ENCODE data around the gene DNM3.
"Not testable (repeated sequence)": the region's sequence is repeated elsewhere in the genome, so short reads cannot be mapped to it uniquely, and the experiment has no call there.

The DNM3 gene

DNA sequence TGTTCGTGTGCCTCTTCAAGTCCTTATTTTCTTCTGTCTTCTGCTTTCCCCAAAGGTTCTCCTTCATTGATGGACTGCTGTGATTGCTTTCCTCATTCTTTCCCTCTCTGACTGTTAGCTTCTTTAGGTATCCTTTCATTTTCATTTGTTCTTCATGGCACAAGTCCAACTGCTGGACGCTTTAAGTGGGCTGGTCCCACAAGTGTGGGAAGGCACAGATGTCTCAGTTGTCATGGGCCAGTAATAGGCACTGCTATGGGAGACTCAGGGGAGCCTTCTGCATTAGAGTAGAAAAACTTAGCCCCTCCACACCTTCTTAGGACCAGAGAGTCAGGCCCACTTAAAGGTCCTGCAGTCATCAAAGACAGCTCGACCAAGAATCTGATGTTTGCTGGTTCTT, 456.8 kb downstream of the DNM3 start:
- in situ Hi-C loops (cut with MboI; ENCODE audit: low sequenced_read_pairs) = no loop called here

DNA sequence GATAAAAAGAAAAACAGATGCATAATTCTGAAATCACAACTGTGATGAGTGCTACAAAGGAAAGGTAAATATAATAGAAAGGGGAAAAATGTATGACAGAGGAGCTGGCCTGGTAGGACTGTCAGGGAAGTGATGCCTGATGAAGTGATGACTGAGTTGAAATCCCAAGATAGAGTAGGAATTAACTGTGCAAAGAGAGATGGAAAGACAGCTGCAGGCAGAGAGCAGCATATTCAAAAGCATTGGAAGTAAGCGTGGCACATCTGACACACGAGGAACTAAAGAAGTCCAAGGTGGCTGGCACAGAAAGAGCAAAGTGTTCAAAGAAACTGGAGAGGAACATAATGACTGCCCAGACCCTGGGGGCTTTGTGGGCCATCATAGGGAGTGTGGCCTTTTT, 457.6 kb downstream of the DNM3 start:
- in situ Hi-C loops (cut with MboI; ENCODE audit: low sequenced_read_pairs) = no loop called here

DNA sequence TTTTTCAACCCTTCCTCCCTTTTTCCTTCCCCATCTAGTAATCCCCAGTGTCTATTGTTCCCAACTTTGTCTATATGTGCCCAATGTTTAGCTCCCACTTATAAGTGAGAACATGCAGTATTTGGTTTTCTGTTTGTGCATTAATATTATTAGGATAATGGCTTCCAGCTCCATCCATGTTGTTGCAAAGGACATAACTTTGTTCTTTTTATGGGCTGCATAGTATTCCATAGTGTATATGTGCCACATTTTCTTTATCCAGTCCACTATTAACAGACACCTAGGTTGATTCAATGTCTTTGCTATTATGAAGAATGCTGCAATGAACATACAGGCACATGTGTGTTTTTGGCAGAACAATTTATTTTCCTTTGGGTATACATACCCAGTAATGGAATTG, 458.2 kb downstream of the DNM3 start:
- in situ Hi-C loops (cut with MboI; ENCODE audit: low sequenced_read_pairs) = no loop called here

DNA sequence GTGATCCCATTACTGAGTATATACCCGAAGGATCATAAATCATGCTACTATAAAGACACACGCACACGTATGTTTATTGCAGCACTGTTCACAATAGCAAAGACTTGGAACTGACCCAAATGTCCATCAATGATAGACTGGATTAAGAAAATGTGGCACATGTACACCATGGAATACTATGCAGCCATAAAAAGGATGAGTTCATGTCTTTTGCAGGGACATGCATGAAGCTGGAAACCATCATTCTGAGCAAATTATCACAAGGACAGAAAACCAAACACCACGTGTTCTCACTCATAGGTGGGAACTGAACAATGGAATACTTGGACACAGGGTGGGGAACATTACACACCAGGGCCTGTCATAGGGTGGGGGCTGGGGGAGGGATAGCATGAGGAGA, 466.2 kb downstream of the DNM3 start:
- in situ Hi-C loops (cut with MboI; ENCODE audit: low sequenced_read_pairs) = not testable (repeated sequence)

DNA sequence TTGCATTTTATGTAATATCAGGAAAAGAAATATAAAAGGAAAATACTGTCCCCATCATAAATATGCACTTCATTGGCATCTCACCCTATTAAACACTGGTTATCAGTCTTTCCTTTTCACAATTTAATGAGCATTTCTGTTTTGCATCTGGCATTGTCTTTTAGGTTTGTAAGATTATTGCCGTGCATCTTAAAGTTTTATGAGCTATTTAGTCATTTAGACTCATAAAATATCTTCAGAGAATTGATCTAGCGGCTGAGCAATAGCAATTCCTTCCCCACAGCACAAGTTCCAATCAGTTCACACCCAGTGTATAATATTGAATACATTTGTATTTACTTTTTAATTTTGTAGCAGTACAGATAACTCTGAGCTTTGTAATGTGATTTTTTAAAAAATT, 466.8 kb downstream of the DNM3 start:
- in situ Hi-C loops (cut with MboI; ENCODE audit: low sequenced_read_pairs) = no loop called here

DNA sequence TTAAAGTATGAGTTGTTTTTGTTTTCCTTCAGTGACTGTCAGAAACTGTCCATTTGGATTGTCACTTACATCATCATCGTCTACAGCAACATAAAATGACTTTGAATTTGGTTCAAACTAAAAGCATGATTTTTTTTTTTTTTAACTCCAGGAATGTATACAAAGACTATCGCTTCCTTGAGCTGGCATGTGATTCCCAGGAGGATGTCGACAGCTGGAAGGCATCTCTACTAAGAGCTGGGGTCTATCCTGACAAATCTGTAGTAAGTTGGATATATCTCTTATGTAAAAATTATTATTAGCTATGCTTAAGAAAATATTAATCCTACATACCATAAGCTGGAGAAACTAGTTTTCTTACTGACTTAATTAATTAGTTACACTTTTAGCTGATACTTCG, 467.3 kb downstream of the DNM3 start:
- in situ Hi-C loops (cut with MboI; ENCODE audit: low sequenced_read_pairs) = no loop called here

DNA sequence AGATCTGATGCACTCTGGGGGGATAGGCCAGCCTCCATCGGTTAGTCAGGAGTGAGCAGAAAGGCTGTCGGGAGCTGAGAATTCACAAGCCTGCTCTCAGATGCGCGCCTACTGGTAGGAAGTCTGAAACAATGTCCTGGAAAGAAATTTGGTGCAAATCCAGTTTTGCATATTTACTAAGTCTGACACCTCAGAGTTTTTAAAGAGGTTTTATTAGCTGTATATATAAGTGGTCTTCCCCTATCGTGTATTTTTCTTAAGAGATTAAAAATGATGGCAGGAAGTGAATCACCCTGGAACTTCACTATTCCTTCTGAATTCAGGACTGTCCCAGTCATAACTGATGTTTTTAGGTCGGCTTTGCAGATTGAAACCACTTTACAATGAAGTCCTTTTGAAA, 479.4 kb downstream of the DNM3 start:
- in situ Hi-C loops (cut with MboI; ENCODE audit: low sequenced_read_pairs) = no loop called here

DNA sequence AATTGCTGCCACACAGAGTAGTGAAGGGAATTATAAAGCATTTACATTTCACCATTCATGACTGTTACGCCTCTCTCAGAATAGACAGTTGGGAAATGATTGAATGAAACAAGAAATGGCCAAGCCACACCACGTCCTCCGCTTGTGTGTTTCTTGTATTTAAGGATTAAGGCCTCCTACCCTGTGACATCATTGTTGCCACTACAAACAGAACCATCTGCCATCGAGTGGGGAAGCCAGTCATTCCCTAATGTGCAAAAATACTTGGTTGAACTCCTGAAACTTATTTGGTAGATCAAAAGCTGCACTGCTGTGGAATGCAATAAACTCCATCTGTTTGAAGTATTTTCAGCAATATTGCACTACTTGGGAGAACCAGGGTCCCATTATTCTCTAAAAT, 480.2 kb downstream of the DNM3 start:
- in situ Hi-C loops (cut with MboI; ENCODE audit: low sequenced_read_pairs) = no loop called here

DNA sequence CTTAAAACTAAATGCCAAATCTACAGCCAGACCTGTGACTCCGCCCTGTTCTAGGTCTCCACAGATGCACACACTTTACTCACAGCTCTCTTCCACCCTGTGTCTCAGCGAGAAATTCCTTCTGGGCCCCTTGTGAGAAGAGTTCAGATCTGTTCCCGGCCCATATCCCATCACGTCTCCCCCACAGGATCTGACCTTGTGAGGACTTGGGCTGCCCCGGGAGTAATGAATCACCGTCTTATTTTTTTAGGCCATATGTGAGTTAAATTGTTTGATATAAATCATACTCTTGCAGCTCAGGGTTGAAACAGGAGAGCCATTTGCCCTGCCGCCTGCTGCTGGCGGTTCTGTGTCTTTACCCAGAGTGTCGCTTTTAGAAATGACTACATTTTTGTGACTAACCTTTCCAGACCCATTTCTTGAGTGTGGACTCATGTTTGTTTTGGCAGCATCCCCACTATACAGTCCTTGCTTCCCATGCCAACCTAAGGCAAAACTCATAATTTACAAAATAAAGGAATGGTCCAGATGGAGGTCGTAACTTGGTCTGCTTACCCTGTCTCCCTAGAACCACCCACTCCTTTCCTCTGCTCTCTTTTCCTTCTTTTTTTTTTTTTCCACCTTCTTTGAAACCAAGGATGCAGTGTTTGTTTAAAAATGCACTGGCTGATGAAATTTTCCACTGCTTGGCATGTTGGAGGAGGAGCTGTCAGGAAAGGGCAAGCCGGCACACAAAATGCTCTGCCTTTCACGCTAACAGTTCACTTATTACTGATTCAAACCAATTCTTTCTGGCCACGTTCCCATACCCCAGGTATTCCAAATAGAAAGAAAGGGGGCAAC, 481.1 kb downstream of the DNM3 start:
- in situ Hi-C loops (cut with MboI; ENCODE audit: low sequenced_read_pairs) = no loop called here

DNA sequence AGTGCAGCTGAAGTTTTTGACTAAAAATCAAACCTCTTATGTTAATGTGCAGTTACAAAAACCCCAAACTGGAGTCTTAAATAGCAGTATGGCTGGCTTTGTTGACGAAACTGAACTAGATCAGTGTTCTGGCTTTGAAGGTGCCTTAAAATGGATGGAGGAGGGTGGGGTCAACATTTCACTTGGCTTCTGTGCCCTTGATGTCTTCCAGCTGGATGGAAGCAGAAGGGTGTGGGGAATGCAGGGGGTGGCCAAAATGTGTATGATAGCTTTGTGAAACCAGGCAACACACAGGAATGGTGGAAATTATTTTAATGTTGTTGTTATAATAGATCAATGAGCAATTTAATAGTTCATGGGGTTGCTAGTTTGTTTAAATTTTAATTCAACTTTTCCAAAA, 482.4 kb downstream of the DNM3 start:
- in situ Hi-C loops (cut with MboI; ENCODE audit: low sequenced_read_pairs) = no loop called here

DNA sequence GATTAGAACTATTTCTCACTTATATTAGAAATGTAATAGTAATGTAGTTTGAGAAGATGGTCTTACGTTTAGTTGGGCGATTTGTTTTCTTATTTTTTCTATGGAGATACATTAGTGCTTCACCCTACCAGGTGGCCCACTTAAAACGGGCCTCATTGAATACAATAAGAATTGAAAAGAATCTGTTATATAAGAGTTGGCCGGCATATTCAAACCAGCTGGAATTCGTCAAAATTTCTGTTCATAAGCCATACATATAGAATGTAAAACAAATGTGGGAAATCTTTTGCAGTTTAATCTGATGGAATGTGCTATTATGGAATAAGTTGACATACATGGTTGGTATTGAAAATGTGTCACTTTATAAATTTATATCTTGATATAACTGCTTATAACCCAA, 482.8 kb downstream of the DNM3 start:
- in situ Hi-C loops (cut with MboI; ENCODE audit: low sequenced_read_pairs) = no loop called here

DNA sequence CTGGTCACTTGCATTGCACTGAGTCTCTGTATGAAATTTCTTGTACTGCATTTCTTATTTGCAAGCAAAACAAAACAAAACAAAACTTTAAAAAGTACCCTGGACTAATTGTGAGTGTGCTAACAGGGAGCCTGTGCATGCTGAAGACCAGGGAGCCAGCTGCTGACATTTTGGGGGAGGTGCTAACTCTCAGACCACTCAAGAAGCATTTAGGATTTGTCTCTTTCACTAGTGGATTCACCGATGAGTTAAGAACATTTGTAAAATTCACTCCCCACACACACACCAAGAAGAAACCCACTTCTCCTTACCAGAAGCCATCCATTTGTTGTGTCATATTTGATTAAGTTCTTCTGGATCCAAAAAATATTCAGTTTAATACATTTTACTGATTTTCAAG, 483.5 kb downstream of the DNM3 start:
- in situ Hi-C loops (cut with MboI; ENCODE audit: low sequenced_read_pairs) = no loop called here

DNA sequence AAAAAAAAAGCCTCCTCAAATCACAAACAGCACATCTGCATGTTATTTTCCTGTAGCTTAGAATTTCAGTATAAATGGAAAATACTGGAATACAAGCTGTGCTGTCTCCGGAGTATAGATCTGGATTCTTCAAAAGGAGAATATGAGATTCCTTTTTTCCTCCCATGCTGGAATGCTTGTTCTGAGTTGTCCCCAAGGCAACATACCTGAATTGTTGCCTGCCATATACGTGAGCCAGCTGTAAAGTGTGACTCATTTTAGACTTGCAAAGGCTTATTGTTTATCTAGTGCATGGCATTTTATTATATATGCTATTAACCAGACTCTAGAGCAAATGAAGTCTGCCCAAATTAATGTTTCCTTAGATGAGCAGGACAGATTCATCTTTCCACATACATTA, 484.2 kb downstream of the DNM3 start:
- in situ Hi-C loops (cut with MboI; ENCODE audit: low sequenced_read_pairs) = no loop called here

DNA sequence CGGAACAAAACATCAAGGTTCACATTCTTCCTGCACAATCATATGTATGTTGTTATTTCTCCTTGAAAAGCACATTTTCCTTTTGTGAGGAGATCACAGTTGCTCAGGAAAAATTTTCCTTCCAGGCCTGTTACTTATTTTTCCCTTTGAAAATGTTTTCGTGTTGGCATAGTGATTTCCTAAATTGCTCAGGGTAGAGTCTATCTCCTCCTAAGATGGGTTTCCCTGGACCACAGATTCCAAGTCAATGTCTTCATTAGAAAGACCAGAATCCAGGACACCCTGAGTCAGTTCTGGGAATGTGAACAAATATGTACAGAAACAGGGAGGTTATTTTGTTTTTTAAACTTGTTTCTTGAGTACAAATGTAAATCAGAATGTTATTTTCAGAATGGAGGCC, 484.8 kb downstream of the DNM3 start:
- in situ Hi-C loops (cut with MboI; ENCODE audit: low sequenced_read_pairs) = no loop called here

DNA sequence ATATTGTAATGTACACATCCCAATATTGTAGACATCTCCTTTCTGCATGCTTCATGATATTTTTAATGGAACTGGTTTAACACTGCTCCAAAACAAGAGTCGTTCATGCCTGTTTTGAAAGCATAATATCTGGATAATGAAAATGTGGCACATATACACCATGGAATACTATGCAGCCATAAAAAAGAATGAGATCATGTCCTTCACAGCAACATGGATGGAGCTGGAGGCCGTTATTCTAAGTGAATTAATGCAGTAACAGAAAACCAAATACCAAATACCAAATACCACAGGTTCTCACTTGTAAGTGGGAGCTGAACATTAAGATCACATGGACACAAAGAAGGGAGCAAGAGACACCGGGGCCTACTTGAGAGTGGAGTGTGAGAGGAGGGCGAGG, 487.0 kb downstream of the DNM3 start:
- in situ Hi-C loops (cut with MboI; ENCODE audit: low sequenced_read_pairs) = no loop called here

DNA sequence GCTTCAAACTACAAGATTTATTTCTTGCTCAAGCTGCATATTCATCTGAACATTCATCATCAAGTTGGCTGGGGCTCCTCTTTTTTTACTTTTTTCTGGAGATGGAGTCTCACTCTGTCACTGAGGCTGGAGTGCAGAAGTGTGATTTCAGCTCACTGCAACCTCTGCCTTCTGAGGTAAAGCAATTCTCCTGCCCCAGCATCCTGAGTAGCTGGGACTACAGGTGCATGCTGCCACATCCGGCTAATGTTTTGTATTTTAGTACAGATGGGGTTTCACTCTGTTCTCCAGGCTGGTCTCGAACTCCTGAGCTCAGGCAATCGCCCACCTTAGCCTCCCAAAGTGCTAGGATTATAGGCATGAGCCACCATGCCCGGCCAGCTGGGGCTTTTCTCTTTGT, 490.9 kb downstream of the DNM3 start:
- in situ Hi-C loops (cut with MboI; ENCODE audit: low sequenced_read_pairs) = no loop called here

DNA sequence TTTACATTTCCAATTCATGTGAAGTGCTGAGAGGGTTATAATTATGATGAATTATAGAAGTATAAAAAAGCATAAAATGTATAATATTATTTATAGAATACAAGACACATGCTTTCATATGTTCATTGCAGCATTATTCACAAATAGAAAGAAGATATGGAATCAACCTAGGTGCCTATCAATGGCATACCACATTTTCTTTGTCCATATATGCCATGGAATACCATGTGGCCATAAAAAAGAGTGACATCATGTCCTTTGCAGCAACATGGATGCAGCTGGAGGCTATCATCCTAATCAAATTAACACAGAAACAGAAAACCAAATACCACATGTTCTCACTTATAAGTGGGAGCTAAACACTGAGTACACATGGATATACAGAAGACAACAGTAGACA, 494.1 kb downstream of the DNM3 start:
- in situ Hi-C loops (cut with MboI; ENCODE audit: low sequenced_read_pairs) = no loop called here

DNA sequence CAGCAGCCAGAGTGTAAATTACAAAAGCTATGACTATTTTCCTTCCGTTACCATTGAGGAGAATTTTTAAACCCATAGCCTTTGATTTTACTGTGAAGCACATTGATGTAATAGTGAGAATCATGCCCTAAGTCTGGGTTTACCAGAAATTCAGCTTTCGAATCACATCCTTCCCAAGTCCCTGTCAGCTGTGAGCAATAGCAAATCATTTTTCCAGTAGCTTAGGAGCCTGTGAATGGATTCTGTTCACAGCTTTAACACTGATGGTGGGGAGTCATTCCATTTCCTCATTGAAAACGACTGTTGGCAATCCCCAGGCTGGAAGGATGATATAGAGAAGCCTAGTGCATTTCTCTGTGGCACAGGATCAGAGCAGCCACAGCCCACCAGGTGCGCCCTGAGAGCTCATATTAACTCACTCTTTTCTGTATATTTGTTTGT, 497.0 kb downstream of the DNM3 start:
- in situ Hi-C loops (cut with MboI; ENCODE audit: low sequenced_read_pairs) = no loop called here

DNA sequence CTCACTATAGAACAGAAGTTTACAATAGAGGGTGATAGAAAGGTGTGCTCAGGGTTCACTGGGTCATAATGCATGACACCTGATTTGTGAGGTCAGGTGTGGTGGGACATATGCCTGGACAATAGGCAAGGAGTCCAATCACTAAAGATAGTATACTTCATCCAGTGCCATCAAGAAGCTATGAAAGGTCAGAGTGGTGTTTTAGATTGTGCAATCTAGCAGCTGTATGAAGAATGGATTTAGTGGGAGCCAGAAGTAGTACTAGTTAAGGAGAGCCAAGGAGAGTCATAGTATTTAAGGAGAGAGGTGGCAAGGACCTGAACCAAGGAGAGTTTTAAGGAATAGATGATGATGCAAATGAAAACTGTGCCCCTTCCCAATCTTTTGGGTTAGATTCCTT, 498.5 kb downstream of the DNM3 start:
- in situ Hi-C loops (cut with MboI; ENCODE audit: low sequenced_read_pairs) = no loop called here

DNA sequence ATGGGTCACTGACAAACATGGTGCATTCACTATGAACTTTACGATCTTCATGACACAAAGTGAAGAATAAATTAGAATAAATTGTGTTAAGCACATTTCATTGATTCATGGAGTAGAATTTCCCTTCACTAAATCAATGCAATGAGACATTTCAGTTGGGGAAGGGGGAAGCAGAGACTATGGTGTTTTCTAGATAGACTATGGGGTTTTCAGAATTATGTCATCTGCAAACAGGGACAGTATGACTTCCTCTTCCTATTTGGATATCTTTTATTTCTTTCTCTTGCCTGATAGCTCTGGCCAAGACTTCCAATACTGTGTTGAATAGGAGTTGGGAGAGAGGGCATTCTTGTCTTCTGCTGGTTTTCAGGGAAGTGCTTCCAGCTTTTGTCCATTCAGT, 499.2 kb downstream of the DNM3 start:
- in situ Hi-C loops (cut with MboI; ENCODE audit: low sequenced_read_pairs) = no loop called here

DNA sequence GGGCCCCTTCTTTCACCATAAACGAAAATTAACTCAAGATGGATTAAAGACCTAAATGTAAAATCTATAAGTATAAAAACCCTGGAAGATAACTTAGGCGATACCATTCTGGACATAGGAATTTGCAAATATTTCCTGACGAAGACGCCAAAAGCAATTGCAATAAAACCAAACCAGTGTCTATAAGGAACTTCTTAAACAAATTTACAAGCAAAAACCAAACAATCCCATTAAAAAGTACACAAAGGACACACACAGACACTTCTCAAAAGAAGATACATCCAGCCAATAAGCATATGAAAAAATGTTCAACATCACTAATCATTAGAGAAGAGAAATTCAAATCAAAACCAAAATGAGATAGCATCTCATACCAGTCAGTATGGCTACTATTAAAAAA, 500.4 kb downstream of the DNM3 start:
- in situ Hi-C loops (cut with MboI; ENCODE audit: low sequenced_read_pairs) = no loop called here

DNA sequence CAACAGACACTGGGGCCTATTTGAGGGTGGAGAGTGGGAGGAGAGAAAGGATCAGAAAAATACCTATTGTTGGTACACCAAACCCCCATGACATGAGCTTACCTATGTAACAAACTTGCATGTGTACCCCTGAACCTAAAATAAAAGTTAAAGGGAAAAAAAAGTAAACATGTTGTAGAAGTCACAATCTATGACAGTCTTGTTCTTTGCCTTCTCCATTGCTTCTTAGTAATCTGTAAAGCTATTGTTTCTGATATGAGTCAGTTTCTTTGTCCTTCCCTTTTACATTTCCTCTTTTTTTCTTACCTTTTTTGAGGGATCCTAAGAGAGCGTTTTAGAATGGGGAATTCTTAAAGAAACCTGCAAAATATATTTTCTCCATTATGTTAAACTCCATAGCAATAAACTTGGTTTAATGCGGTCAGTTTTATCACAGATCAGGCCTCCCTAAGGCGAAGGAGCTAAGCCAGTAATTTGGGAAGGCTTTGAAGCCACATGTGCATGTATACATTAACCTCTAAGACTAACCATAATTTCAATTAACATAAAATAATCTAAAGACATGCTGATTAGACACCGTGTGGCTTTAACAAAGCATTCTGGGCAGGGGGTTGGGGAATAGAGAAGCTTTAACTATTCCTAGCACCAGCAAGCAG, 501.4 kb downstream of the DNM3 start:
- in situ Hi-C loops (cut with MboI; ENCODE audit: low sequenced_read_pairs) = no loop called here

Measured in HL-60/S4 treated with phorbol 12-myristate 13-acetate at 8.2 ng/mL for 4 days and 3 days (cell line).